ENCODE data around the gene ARPP21. TPM values are rescaled to one million over a fixed set of nuclear protein-coding genes. Genes with fewer than 3 reads are reported as not detected.
A peak's percentile ranks its signal among the peaks of the same experiment; 100 is the strongest.

ARPP21 gene
- total RNA-seq, 1 experiment from 2014 or later: 10.2 TPM

- DNase-seq: no peak
- peaks cover 14% of the 10 kb centered on the region for H3K4me1 ChIP-seq
- H3K36me3 ChIP-seq: no peaks in the 10 kb centered on the region
- H3K4me3 ChIP-seq: no peak overlapping the region
- H3K9me3 ChIP-seq (replicated peaks): no peaks in the 10 kb centered on the region
- H3K27ac ChIP-seq: no peak overlapping the region
- no peaks in the 10 kb centered on the region for H3K27me3 ChIP-seq
These were observed 84.3 kb downstream of the ARPP21 start for GRCh38 chr3:35723480-35724097.

GRCh38 chr3:35724106-35724505, 84.8 kb downstream of the ARPP21 start:
- peak; percentile 66 to 84 for DNase-seq
- no peaks in the 10 kb centered on the region for H3K27me3 ChIP-seq
- H3K9me3 ChIP-seq (replicated peaks): no peaks in the 10 kb centered on the region
- H3K4me1 ChIP-seq: peaks cover 14% of the 10 kb centered on the region
- H3K36me3 ChIP-seq: no peaks in the 10 kb centered on the region
- no peak overlapping the region for H3K27ac ChIP-seq
- H3K4me3 ChIP-seq: no peak overlapping the region

- no peak overlapping the region for H3K27ac ChIP-seq
- H3K36me3 ChIP-seq: no peaks in the 10 kb centered on the region
- DNase-seq: no peak
- H3K4me3 ChIP-seq: no peak overlapping the region
- no peaks in the 10 kb centered on the region for H3K27me3 ChIP-seq
- no peaks in the 10 kb centered on the region for H3K9me3 ChIP-seq (replicated peaks)
- H3K4me1 ChIP-seq: peaks cover 14% of the 10 kb centered on the region
These were observed 87.9 kb downstream of the ARPP21 start for GRCh38 chr3:35727179-35727578.

GRCh38 chr3:35733341-35733740, 94.0 kb downstream of the ARPP21 start:
- Histone ChIP-seq H3K36me3 (no peaks in the 10 kb centered on the region), H3K27me3 (no peaks in the 10 kb centered on the region)
- DNase-seq: no peak

GRCh38 chr3:35733864-35734263, 94.5 kb downstream of the ARPP21 start:
- Histone ChIP-seq H3K27me3 (no peaks in the 10 kb centered on the region), H3K36me3 (no peaks in the 10 kb centered on the region), H3K9me3 (replicated peaks) (no peaks in the 10 kb centered on the region), H3K4me3 (no peak overlapping the region), H3K27ac (no peak overlapping the region), H3K4me1 (no peaks in the 10 kb centered on the region)
- no peak for DNase-seq

More at GRCh38 chr3:35733341-35733740, 94.0 kb downstream of the ARPP21 start:
- H3K4me1 ChIP-seq: no peaks in the 10 kb centered on the region
- no peak overlapping the region for H3K27ac ChIP-seq
- no peaks in the 10 kb centered on the region for H3K9me3 ChIP-seq (replicated peaks)
- H3K4me3 ChIP-seq: no peak overlapping the region

GRCh38 chr3:35737080-35737479, 97.8 kb downstream of the ARPP21 start:
- no peaks in the 10 kb centered on the region for H3K9me3 ChIP-seq (replicated peaks)
- H3K27ac ChIP-seq: no peak overlapping the region
- no peaks in the 10 kb centered on the region for H3K4me1 ChIP-seq
- H3K4me3 ChIP-seq: no peak overlapping the region
- H3K27me3 ChIP-seq: no peaks in the 10 kb centered on the region
- DNase-seq: no peak
- H3K36me3 ChIP-seq: no peaks in the 10 kb centered on the region

- no peak overlapping the region for H3K27ac ChIP-seq
- H3K36me3 ChIP-seq: no peaks in the 10 kb centered on the region
- no peaks in the 10 kb centered on the region for H3K9me3 ChIP-seq (replicated peaks)
- no peaks in the 10 kb centered on the region for H3K27me3 ChIP-seq
- H3K4me1 ChIP-seq: no peaks in the 10 kb centered on the region
- DNase-seq: no peak
- no peak overlapping the region for H3K4me3 ChIP-seq
These were observed 98.2 kb downstream of the ARPP21 start for GRCh38 chr3:35737527-35737926.

- Histone ChIP-seq H3K4me3 (no peak overlapping the region), H3K4me1 (no peaks in the 10 kb centered on the region), H3K27me3 (no peaks in the 10 kb centered on the region), H3K9me3 (replicated peaks) (no peaks in the 10 kb centered on the region), H3K36me3 (no peaks in the 10 kb centered on the region), H3K27ac (no peak overlapping the region)
- no peak for DNase-seq
These were observed 98.8 kb downstream of the ARPP21 start for GRCh38 chr3:35737934-35738706.

- Histone ChIP-seq H3K4me3 (no peak overlapping the region), H3K4me1 (no peaks in the 10 kb centered on the region), H3K9me3 (replicated peaks) (no peaks in the 10 kb centered on the region), H3K36me3 (no peaks in the 10 kb centered on the region), H3K27ac (no peak overlapping the region), H3K27me3 (no peaks in the 10 kb centered on the region)
- no peak for DNase-seq
These were observed 100.0 kb downstream of the ARPP21 start for GRCh38 chr3:35739181-35739809.

GRCh38 chr3:35739964-35740527, 100.7 kb downstream of the ARPP21 start:
- Histone ChIP-seq H3K36me3 (no peaks in the 10 kb centered on the region), H3K27ac (no peak overlapping the region), H3K9me3 (replicated peaks) (no peaks in the 10 kb centered on the region), H3K4me1 (no peaks in the 10 kb centered on the region), H3K27me3 (no peaks in the 10 kb centered on the region), H3K4me3 (no peak overlapping the region)
- DNase-seq: no peak

- DNase-seq: no peak
- H3K36me3 ChIP-seq: no peaks in the 10 kb centered on the region
- H3K4me3 ChIP-seq: no peak overlapping the region
- no peaks in the 10 kb centered on the region for H3K9me3 ChIP-seq (replicated peaks)
- no peaks in the 10 kb centered on the region for H3K27me3 ChIP-seq
- H3K4me1 ChIP-seq: no peaks in the 10 kb centered on the region
- H3K27ac ChIP-seq: no peak overlapping the region
These were observed 103.9 kb downstream of the ARPP21 start for GRCh38 chr3:35743218-35743617.

GRCh38 chr3:35744419-35744818, 105.1 kb downstream of the ARPP21 start:
- Histone ChIP-seq H3K4me3 (no peak overlapping the region), H3K36me3 (no peaks in the 10 kb centered on the region), H3K27ac (no peak overlapping the region), H3K27me3 (no peaks in the 10 kb centered on the region), H3K9me3 (replicated peaks) (no peaks in the 10 kb centered on the region), H3K4me1 (no peaks in the 10 kb centered on the region)
- DNase-seq: no peak

GRCh38 chr3:35745351-35745750, 106.0 kb downstream of the ARPP21 start:
- Histone ChIP-seq H3K4me1 (no peaks in the 10 kb centered on the region), H3K27me3 (no peaks in the 10 kb centered on the region), H3K27ac (no peak overlapping the region), H3K9me3 (replicated peaks) (no peaks in the 10 kb centered on the region), H3K36me3 (no peaks in the 10 kb centered on the region), H3K4me3 (no peak overlapping the region)
- no peak for DNase-seq

GRCh38 chr3:35745802-35746484, 106.6 kb downstream of the ARPP21 start:
- Histone ChIP-seq H3K4me3 (no peak overlapping the region), H3K4me1 (no peaks in the 10 kb centered on the region), H3K36me3 (no peaks in the 10 kb centered on the region), H3K27me3 (no peaks in the 10 kb centered on the region), H3K9me3 (replicated peaks) (no peaks in the 10 kb centered on the region), H3K27ac (no peak overlapping the region)
- no peak for DNase-seq

GRCh38 chr3:35746492-35746891, 107.2 kb downstream of the ARPP21 start:
- DNase-seq: no peak
- Histone ChIP-seq H3K4me3 (no peak overlapping the region), H3K9me3 (replicated peaks) (no peaks in the 10 kb centered on the region), H3K27me3 (no peaks in the 10 kb centered on the region), H3K4me1 (no peaks in the 10 kb centered on the region), H3K27ac (no peak overlapping the region), H3K36me3 (no peaks in the 10 kb centered on the region)

Data from SJCRH30 (cell line).